Muscle of arm (tissue), 14 donors: Measurements from ENCODE around the gene OLFM1. TPM values are rescaled to one million over a fixed set of nuclear protein-coding genes. Genes with fewer than 3 reads are reported as not detected.

Experiments used
- DNase-seq: peaks from one replicate; pipeline ENCODE4 v3.0.0-alpha.2; 2013
- long read RNA-seq, 11 donors: transcript quantifications; one replicate each; lab custom pipeline, GENCODE V29; 2026
- polyA plus RNA-seq, 12 donors: library from polyadenylated mRNA; unstranded; fragments of 120-200 nt; gene quantifications; one replicate each; pipeline ENCODE4 v1.2.1, GENCODE V29; 2013; ENCODE audit not compliant: insufficient read length in 12 of 12

Gene OLFM1
- 10 to 100 TPM in 2 of 12 donors, 1 to 10 TPM in 9, not detected in 1; 2.8 to 25.7 (median 4.2) TPM for polyA plus RNA-seq
- long read RNA-seq, donor 1, transcript OLFM1-202 (4 exons, 1,014 nt): minor isoform, 5 of 26 reads
- long read RNA-seq, donor 1, transcript OLFM1-204 (6 exons, 2,444 nt): major isoform, 7 of 26 reads
- long read RNA-seq, donor 1, transcript OLFM1-208 (4 exons, 1,057 nt): minor isoform, 5 of 26 reads
- long read RNA-seq, donor 1, partial matches to known transcripts: 8 of 26 reads
- long read RNA-seq, donor 1, other reads (novel, unspliced or antisense): 0 of 26 reads
- long read RNA-seq, donor 2: 0 reads
- long read RNA-seq, donor 3, partial matches to known transcripts: 0 of 1 reads
- long read RNA-seq, donor 3, other reads (novel, unspliced or antisense): 0 of 1 reads
- long read RNA-seq, donor 4, partial matches to known transcripts: 0 of 2 reads
- long read RNA-seq, donor 4, other reads (novel, unspliced or antisense): 0 of 2 reads
- long read RNA-seq, donor 5: 0 reads
- long read RNA-seq, donor 6, partial matches to known transcripts: 0 of 1 reads
- long read RNA-seq, donor 6, other reads (novel, unspliced or antisense): 0 of 1 reads
- long read RNA-seq, donor 7: 0 reads
- long read RNA-seq, donor 8, partial matches to known transcripts: 0 of 3 reads
- long read RNA-seq, donor 8, other reads (novel, unspliced or antisense): 0 of 3 reads
- long read RNA-seq, donor 9: 0 reads
- long read RNA-seq, donor 10, partial matches to known transcripts: 0 of 3 reads
- long read RNA-seq, donor 10, other reads (novel, unspliced or antisense): 0 of 3 reads
- long read RNA-seq, donor 11: 0 reads

DNA sequence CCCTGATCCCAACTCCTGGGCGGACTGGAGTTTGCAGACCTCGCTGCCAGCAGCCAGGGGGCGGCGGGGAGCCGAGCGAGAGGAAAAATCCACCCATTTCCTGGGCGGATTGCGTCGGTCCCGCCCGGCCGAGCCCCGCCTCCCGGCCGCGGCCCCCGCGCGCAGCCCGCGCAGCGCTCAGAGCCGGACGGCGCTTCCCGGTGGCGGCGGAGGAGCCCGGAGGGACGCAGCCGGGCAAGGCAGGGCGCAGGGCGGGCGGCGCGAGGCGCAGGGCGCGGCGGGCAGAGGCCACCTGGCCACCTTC is at the start of gene OLFM1:
TSS of gene OLFM1 (plus strand) at position 180 of the 304 bp plus-strand sequence. CDS start 322 bp downstream, outside the sequence.
- peak; percentile 55 for DNase-seq

DNA sequence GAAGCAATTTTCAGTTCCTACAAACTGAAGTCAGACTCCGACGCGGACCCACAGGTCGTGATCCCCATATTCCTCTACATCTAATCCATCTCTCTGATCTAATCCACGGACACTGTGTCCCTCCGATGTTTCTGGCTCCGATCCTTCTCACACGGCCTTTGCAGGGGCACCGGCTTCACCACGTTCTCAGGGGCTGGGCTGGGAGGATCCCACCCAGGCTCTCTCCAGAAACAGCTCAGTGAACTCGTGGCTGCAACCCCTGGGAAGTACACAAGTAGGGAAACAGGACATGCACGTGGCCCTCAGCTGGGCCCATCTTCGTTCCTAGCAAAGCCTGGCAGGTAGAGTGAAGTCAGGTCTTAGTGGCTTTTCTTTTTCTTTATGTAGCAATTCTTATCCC is 49.1 kb upstream of the OLFM1 start:
- DNase-seq: no peak

DNA sequence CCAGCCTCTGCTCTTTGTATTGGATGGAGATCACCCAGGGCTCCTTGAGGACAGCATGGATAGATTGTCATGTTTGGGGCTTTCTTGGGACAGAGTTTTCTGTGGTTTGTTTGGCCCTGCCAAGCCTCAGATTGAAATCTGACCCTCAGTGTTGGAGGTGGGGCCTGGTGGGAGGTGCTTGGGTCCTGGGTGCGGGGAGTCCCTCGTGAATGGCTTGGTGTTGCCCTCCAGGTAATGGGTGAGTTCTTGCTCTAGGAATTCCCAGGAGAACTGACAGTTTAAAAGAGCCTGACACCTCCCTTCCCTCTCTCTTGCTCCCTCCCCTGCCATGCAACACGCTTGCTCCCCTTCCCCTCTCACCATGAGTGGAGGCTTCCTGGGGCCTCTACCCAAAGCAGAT is 48.6 kb upstream of the OLFM1 start:
- no peak for DNase-seq

DNA sequence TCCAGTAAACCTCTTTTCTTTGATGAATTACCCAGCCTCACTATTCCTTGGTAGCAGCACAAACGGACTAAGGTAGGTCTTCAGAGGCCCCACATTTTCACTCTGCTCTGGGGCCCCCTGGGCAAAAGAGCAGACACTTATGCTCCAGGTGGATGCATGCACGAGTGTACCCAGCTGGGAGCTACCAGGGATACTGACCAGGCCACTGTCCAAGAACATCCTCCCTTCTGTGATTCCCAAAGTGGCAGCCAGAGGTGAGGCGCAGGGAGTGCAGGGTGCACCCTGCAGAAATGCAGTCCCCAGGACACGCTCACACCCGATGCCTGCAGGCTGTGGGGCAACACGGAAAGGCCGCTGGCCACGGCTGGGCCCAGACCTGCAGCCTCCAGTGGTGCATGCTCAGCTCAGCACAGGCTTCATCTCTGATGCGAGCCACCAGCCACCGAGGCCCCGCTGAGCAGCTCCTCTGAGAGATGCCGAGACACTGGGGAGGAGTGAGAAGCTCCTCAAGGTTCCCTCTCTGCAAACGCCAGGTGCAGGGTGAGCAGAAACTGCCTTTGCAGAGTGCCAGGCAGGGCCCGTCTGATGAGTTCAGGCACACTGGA is 48.1 kb upstream of the OLFM1 start:
- DNase-seq: no peak

DNA sequence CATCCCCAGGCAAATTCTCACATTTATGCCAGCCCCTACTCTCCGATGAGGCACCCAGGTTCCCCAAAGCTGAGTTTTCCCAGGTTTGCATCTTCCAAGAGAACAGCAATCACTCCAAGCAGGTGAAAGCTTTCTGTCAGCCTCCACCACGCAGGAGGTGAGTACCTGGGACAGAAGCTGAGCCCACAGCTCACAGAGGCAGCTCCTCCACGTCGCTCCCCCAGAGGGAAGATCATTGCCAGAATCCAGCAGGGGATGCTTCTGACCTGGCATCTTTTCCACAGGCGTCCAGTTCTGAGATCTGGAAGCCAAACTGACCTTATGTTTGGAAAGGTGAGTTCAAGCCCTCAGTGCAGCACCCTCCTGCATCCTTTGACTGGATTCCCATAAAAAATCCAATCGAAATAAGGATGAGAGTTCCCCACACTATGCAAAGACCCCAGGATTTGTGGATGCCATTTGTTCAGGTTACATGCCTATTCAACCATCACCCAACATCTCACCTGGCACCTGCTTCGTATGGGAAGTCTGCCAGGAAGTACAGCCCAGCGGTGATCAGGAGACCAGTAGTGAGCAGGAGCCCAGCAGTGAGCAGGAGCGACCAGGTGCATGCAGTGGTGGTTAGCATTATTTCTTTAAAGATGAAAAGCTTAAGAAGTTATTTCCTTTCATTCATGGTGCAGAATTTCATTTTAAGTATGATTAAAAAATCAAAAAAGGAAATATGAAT is 47.4 kb upstream of the OLFM1 start:
- DNase-seq: no peak

DNA sequence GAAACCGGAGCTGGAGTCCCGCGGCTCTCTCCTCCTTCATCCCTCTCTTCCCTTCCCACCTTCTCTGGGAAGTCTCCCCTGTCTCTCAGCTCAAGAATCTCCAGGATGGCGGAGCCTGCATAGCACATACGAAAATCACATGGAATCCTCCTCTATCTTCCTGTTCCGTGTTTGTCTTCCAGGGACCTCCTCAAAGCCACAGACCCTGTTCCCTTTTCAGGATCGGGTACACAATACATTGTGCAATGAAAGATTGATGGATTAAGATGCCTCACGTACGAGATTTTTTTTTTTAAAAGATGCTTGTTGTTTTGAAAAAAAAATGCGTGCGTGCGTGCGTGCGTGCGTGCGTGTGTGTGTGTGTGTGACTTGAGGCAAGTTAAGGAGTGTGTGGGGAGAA is 46.6 kb upstream of the OLFM1 start:
- no peak for DNase-seq

DNA sequence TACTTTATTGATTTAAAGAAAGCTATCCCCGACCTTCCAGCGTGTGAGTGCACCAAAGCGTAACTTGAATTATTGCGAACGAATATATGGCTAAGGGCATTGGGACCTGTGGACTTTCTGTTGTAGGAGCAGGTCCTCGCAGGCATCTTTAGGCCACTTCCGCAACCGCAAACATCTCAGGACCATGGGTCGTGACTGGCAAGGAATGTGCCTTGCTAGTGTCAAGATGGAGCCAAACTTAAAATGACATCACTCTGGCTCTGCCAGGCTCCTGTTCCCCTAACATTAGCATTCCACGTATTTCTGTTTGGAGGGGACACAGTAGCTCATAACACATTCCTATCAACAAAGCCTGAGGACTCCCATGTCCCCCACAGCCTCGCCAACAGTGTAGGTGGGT is 44.1 kb upstream of the OLFM1 start:
- DNase-seq: no peak

DNA sequence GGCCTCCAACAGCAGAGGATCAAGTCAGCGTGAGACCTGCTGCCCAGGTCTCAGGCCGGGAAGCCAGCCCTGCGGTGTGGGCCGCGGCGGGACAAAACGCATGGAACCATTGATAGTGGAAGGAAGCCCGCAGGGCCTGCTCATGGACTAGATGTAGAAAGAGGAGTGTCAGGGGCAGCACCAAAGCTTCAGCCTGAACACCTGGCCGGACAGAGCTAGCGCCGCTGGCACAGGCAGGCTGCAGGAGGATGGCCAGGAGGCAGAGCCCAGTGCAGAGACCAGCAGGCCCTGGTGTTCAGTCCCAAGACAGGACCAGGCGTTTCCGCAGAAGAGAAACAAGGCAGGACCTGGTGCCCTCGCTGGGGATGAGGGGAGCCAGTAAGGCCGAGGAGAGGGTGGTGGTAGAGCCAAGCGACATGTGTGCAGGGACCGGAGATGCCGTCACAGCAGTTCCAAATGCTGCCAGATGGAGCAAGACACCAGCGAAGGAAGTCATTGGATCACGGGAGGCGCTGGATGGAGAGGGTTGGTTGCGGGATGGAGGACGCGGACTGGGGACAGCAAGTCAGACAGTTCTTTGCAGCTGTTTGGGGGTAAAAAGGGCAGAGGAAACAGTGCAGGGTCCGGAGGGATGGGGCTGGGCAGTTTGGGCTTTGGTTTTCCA is 42.1 kb upstream of the OLFM1 start:
- no peak for DNase-seq

DNA sequence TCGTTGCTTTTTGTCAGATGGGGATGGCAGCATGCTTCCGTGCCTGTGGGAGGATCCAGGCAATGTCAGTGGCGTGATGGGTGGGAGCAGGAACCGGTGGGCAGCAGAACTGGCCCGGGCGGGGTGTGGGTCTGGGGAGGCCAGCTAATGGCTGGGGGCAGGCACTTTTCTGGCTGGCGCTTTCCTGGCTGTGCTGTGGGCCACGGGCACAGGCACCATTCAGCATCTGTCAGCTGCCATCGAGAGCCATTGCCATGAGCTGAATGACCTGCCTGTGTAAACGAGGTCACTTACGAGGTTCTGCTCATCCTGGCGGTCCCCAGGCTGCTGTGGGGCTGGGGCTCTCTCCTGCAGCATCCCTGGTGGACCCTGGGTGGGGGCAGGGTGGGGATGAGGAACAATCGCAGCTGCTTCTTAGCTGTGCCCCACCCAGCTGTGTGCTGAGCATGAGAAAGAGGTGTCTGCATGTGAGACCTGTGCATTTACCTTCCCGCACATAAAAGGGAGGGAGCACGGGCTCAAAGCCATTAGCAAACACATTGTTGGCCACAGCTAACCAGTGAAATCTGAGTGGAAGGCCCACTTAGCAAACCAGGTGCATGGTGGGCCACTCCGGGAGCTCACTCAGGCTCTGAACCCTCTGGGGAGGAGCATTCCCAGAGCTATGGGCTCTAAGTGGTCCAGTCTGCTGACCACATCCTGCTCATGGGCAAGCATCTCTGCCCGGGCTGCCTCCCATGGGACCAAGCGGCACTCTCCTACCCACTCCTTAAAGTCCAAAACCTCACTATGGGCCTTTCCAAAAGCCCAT is 41.3 kb upstream of the OLFM1 start:
- DNase-seq: no peak

DNA sequence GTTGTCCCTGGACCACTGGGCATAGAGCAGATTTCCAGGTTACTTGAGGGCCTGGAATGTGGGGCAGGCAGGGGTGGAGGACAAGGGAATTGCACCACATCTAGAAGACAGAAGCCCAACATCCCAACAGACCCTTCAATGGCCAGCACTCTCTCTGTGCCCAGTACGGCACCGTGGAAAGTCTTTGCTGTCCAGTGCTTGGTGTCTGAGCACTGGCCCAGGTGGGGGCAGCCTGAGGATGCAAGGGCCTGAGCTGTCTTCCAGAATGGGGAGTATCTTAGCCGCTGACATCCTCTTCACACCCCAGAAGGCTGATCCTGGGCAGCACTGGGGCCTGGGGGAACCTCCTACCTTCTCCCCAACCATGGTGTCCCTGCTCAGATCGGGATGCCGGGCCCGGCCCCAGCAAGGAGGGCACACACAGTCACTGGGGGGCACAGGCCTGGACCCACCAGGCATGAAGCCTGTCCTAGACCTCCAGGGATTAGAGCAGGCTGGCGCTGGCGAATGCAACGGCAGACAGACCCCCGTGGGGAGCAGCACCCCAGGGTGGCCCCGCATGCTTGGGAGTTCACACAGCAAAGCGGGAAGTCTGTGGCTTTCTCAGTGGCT is 40.6 kb upstream of the OLFM1 start:
- DNase-seq: no peak

DNA sequence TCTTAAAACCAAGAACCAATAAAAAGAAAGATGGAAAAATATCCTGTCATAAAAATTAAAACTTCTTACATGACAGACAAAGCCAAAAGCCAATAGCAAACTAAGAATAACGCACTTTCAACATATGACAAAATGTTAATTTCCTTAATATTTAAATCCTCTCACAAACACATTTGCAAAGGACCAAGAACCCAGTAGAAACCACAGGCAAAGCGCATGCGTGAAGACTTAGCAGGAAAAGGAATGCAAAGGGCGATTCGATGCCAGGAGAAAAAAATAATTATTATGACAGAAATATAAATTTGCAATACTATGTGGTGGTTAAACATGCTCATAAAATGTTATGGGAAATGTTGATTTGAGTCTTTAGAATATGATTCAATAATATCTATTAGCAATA is 39.9 kb upstream of the OLFM1 start:
- no peak for DNase-seq

DNA sequence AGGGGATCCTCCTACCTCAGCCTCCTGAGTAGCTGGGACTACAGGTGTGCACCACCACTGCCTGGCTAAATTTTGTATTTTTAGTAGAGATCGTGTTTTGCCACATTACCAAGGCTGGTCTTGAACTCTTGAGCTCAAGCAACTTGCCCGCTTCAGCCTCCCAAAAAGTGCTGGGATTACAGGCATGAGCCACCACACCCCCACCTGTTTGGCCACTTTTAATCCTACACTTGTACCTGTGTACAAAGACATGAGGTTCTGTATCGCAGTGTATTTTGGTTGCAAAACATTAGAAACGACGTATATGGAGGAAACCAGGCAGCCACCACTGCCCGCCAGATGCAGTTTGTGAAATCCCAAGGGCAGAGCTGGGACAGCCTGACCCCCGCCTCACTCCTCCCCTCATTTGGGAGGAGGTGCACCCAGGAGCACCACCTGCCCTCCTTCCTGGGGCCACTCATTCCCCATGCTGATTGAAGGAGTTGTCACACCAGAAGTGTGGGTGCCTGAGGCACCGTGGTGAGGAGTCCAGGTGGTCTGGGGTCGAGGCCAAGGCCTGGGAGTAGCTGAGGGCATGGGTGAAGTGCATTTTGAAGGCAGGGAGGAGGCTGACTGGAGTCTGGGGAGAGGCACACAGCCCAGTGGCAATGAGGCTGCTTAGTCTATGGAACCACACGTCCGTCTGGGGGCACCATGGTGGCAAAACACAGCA is 39.3 kb upstream of the OLFM1 start:
- DNase-seq: no peak

DNA sequence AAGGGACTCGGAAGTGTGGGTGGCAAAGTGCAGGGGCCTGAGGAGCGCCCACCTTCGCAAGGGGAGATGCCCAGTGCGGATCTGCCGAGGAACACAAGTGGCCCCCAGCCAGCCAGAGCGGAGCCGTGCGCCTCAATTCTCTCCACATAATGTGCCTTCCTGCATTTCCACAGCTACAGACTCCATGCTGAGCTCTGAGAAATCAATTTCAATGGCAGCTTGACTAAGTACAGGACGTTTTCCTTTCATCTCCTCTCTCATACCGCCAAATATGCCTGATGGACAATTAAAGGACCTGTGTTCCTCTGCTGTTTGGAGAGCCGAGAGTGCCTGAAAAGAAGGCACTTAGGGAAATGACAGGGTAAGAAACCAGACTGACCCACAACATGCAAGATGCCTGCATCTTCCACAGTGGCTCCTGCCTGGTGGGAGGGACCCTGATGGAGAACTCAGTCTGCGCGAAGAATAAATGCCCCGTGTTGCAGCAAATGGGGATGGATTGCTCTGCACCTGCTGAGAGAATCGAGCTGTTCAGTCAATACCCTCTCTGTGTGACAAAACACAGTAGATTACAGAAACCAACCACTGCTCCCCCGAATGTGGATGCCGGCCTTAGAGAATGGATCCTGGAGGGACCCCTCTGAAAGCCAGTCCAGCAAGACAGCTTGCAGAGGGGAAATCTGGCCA is 38.6 kb upstream of the OLFM1 start:
- DNase-seq: no peak

DNA sequence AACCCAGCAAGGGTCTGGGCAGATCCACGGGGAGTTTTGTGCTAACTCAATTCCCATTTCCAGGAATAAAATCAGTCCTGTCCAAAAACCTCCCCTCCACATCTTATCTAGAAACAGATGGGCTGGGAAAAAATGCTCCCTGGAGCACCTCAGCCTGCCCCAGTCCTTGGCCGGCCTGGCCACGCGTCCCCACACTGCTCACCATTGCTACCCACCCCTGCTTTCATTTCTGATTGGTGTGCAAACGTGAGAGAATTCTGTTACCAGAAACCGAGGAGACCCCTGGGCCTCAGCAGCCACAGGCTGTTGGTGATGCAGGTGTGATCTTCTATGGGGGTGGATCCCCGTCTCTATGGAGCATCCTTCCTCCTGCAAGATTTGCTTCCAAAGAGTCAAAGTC is 38.0 kb upstream of the OLFM1 start:
- no peak for DNase-seq

DNA sequence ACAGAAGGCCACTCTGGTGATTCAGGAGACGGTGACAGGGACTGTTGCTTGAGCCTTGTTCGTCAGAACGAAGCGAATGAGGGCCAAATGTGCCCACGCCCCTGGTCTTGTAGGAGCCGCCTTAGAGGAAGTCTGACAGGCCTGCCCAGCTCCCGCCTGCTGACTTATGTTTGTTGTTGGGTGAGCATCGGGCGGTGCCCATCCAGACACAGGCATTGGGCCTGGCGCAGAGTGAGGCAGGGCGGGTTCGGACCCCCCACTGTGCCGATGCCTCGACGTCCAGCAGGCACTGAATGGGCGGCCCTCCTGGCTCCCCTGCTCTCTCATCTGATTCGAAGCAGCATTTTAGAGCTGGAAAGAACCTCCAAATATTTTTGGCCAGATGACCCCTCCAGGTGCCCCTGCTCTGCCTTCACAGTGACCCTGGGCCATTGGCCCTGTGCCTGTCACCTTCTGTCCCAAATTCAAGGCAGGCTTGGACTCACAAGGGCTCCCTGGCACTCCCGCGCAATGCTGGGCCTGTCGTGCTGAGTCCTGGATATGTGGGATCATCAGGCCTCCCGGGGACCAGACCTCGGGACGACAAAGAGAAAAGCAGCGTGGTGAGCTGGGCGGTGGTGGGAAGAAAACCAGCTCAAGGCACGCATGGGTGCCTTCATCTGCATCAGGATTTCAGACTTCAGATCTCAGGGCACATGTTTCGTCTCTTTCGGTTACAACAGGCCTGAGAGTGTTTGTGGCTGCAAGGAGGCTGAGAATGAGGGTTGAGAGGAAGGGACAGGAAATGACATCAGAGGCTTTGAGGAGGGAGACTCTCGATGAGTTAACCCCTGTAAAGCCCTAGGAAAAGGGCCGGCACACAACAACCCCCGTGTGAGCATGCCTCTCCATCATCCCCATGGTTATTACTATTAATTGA is 37.1 kb upstream of the OLFM1 start:
- DNase-seq: no peak

DNA sequence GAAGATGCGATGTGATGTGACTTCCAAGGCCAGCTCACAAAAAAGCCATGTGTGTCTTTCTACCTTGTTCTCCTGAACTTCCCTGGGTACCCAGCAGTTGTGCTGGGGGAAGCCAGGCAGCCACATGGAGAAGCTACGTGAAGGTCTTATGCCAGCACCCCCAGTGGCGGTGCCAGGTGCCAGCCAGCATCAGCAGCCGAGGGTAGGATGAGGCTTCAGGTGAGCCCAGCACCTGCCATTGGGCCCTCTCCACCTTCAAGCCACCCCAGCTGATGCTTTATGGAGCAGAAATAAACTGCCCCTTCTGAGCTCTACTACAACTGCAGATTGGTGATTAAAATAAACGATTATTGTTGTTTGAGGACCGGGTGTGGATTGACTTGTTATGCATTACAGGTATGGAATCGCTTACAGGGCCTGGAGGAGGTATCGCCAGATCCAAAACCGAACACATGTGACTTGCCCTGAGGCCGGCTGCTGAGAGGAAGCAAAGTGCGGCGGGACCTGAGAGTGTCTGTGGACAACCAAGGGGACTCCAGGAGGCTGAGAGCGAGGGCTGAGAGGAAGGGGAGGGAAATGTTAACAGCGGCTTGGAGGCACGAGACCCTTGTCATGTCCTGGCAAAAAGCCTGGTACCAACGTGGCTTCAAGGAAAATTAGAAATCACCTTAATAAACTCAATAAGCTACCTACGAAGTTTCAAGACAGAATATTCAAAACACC is 36.0 kb upstream of the OLFM1 start:
- no peak for DNase-seq

DNA sequence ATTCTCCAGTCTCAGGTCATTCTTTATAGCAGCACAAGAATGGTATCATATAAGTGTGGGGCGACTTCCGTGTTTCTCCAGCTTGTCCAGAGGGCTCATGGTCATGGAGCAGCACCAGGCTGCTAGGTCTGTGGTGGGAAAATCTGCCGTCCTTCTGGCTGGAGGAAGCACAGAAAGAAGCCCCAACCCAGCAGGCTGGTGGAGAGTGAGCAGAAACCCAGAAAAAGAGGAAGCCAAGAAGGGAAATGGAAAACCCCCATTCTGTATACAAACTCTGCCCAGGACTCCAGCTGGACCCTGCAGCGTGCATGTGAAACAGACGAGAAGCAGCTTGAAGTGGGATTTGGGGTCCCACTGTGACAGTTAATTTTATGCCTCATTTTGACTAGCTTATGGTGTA is 34.3 kb upstream of the OLFM1 start:
- DNase-seq: no peak
